Stimulated activated CD8-positive, alpha-beta memory T cell treated with anti-CD3 and anti-CD28 coated beads, Interleukin-15, amount 100 ng/mL, for 4 hours (primary cell): ENCODE results near the gene PLB1.
A peak's percentile ranks its signal among the peaks of the same experiment; 100 is the strongest.

Experiments used
- DNase-seq, 2 donors: peaks; one replicate each; pipeline ENCODE4 v3.0.0-alpha.2; 2020; ENCODE audit warnings: low read depth in 2 of 2

PLB1 gene

GRCh38 chr2:28613633-28614501 lies 118.0 kb downstream of the PLB1 start:
- DNase-seq, result peak in 1 of 2 donors; percentile 16

- no peak for DNase-seq
Measured at GRCh38 chr2:28615706-28616105, 119.8 kb downstream of the PLB1 start.

- DNase-seq, result no peak
Measured at GRCh38 chr2:28616396-28616999, 120.6 kb downstream of the PLB1 start.

- no peak for DNase-seq
Measured at GRCh38 chr2:28617502-28618184, 121.8 kb downstream of the PLB1 start.

- no peak for DNase-seq
Measured at GRCh38 chr2:28618221-28619141, 122.6 kb downstream of the PLB1 start.

GRCh38 chr2:28619213-28620196 lies 123.6 kb downstream of the PLB1 start:
- DNase-seq, result no peak

GRCh38 chr2:28620291-28620793 lies 124.5 kb downstream of the PLB1 start:
- DNase-seq, result no peak

- DNase-seq, result no peak
Measured at GRCh38 chr2:28620801-28621171, 124.9 kb downstream of the PLB1 start.

GRCh38 chr2:28621172-28622100 lies 125.6 kb downstream of the PLB1 start:
- peak; percentile 29 to 53 for DNase-seq

- no peak for DNase-seq
Measured at GRCh38 chr2:28622101-28622499, 126.2 kb downstream of the PLB1 start.

GRCh38 chr2:28623582-28624405 lies 127.9 kb downstream of the PLB1 start:
- DNase-seq, result no peak

GRCh38 chr2:28624436-28624792 lies 128.6 kb downstream of the PLB1 start:
- no peak for DNase-seq

- DNase-seq, result peak; percentile 25 to 26
Measured at GRCh38 chr2:28624793-28625701, 129.2 kb downstream of the PLB1 start.

GRCh38 chr2:28626376-28626775 lies 130.5 kb downstream of the PLB1 start:
- no peak for DNase-seq

GRCh38 chr2:28626891-28627421 lies 131.1 kb downstream of the PLB1 start:
- no peak for DNase-seq

- no peak for DNase-seq
Measured at GRCh38 chr2:28627722-28628480, 132.0 kb downstream of the PLB1 start.
